ENCODE measurements around the gene BLM. TPM values are rescaled to one million over a fixed set of nuclear protein-coding genes. Genes with fewer than 3 reads are reported as not detected.

The BLM gene
- total RNA-seq, 1 experiment from 2014 or later: 31.8 TPM

GRCh38 chr15:90817117-90818057 lies 100.2 kb downstream of the BLM start:
- no peak overlapping the region for H3K4me3 Mint-ChIP-seq (ENCODE audit: low read depth, unreplicated experiment)

GRCh38 chr15:90818251-90819210 lies 101.4 kb downstream of the BLM start:
- BruUV-seq (replicated peaks): no TSS peak
- intact Hi-C loops (cut with micrococcal nuclease; ENCODE audit: unreplicated experiment): loop anchor here (5.0 kb wide), 1 partner anchor 69 kb away; no protein-coding TSS in a partner anchor
- DNase-seq: no peak
- Mint-ChIP-seq H3K4me3 (ENCODE audit: low read depth, unreplicated experiment) (no peak overlapping the region), H3K9me3 (ENCODE audit: low read depth, unreplicated experiment) (no peaks in the 10 kb centered on the region), H3K36me3 (ENCODE audit: insufficient read depth, unreplicated experiment) (no peaks in the 10 kb centered on the region), H3K27me3 (ENCODE audit: unreplicated experiment) (peaks cover 9% of the 10 kb centered on the region), H3K27ac (ENCODE audit: unreplicated experiment) (no peak overlapping the region), H3K4me1 (ENCODE audit: low read depth, unreplicated experiment) (no peaks in the 10 kb centered on the region)
- TF ChIP-seq CTCF (IDR thresholded peaks at IDR 0.05; ENCODE audit: unreplicated experiment): no peak
- CTCF ChIA-PET: interaction anchor here (0.5 to 1.1 kb wide), 3 partner anchors 9 to 24 kb away, joined by 3 to 5 read pairs (median 3); no protein-coding TSS in a partner anchor

More at GRCh38 chr15:90817117-90818057, 100.2 kb downstream of the BLM start:
- peaks cover 9% of the 10 kb centered on the region for H3K27me3 Mint-ChIP-seq (ENCODE audit: unreplicated experiment)
- H3K4me1 Mint-ChIP-seq (ENCODE audit: low read depth, unreplicated experiment): no peaks in the 10 kb centered on the region
- intact Hi-C loops (cut with micrococcal nuclease; ENCODE audit: unreplicated experiment): loop anchor here (5.0 kb wide), 1 partner anchor 70 kb away; no protein-coding TSS in a partner anchor
- CTCF ChIA-PET: interaction anchor here (1.0 to 1.1 kb wide), 2 partner anchors 8 to 11 kb away, joined by 3 read pairs; no protein-coding TSS in a partner anchor
- no peaks in the 10 kb centered on the region for H3K9me3 Mint-ChIP-seq (ENCODE audit: low read depth, unreplicated experiment)
- TF ChIP-seq CTCF (IDR thresholded peaks at IDR 0.05; ENCODE audit: unreplicated experiment): no peak
- no peak for DNase-seq
- no peak overlapping the region for H3K27ac Mint-ChIP-seq (ENCODE audit: unreplicated experiment)
- no peaks in the 10 kb centered on the region for H3K36me3 Mint-ChIP-seq (ENCODE audit: insufficient read depth, unreplicated experiment)
- BruUV-seq (replicated peaks): no TSS peak

- no TSS peak for BruUV-seq (replicated peaks)
- no peaks in the 10 kb centered on the region for H3K36me3 Mint-ChIP-seq (ENCODE audit: insufficient read depth, unreplicated experiment)
- H3K27me3 Mint-ChIP-seq (ENCODE audit: unreplicated experiment): peaks cover 9% of the 10 kb centered on the region
- CTCF ChIA-PET: interaction anchor here (0.8 kb wide), 1 partner anchor 24 kb away, joined by 3 read pairs; no protein-coding TSS in a partner anchor
- DNase-seq: no peak
- H3K9me3 Mint-ChIP-seq (ENCODE audit: low read depth, unreplicated experiment): no peaks in the 10 kb centered on the region
- intact Hi-C loops (cut with micrococcal nuclease; ENCODE audit: unreplicated experiment): loop anchor here (5.0 kb wide), 1 partner anchor 68 kb away; no protein-coding TSS in a partner anchor
- no peak for TF ChIP-seq CTCF (IDR thresholded peaks at IDR 0.05; ENCODE audit: unreplicated experiment)
- no peak overlapping the region for H3K27ac Mint-ChIP-seq (ENCODE audit: unreplicated experiment)
- H3K4me1 Mint-ChIP-seq (ENCODE audit: low read depth, unreplicated experiment): peaks cover 6% of the 10 kb centered on the region
- no peak overlapping the region for H3K4me3 Mint-ChIP-seq (ENCODE audit: low read depth, unreplicated experiment)
Observed at GRCh38 chr15:90819390-90819789, 102.2 kb downstream of the BLM start.

- Mint-ChIP-seq H3K27ac (ENCODE audit: unreplicated experiment) (no peak overlapping the region), H3K27me3 (ENCODE audit: unreplicated experiment) (peaks cover 9% of the 10 kb centered on the region)
- CTCF ChIA-PET: no interaction called here
Observed at GRCh38 chr15:90819850-90820249, 102.7 kb downstream of the BLM start.

More at GRCh38 chr15:90819850-90820249, 102.7 kb downstream of the BLM start:
- intact Hi-C loops (cut with micrococcal nuclease; ENCODE audit: unreplicated experiment): loop anchor here (5.0 kb wide), 1 partner anchor 67 kb away; no protein-coding TSS in a partner anchor
- peaks cover 9% of the 10 kb centered on the region for H3K4me1 Mint-ChIP-seq (ENCODE audit: low read depth, unreplicated experiment)
- no peaks in the 10 kb centered on the region for H3K9me3 Mint-ChIP-seq (ENCODE audit: low read depth, unreplicated experiment)
- TF ChIP-seq CTCF (IDR thresholded peaks at IDR 0.05; ENCODE audit: unreplicated experiment): no peak
- H3K4me3 Mint-ChIP-seq (ENCODE audit: low read depth, unreplicated experiment): no peak overlapping the region
- no TSS peak for BruUV-seq (replicated peaks)
- no peaks in the 10 kb centered on the region for H3K36me3 Mint-ChIP-seq (ENCODE audit: insufficient read depth, unreplicated experiment)
- DNase-seq: no peak

Measured in Calu3 (cell line).